Stimulated activated CD8-positive, alpha-beta memory T cell treated with anti-CD3 and anti-CD28 coated beads, Interleukin-7, amount 100 ng/mL, for 24 hours (primary cell): ENCODE measurements around the gene CDH23.

ENCODE experiments used
- DNase-seq: peaks from one replicate; pipeline ENCODE4 v3.0.0-alpha.2; 2020; ENCODE audit warnings: low read depth

CDH23 gene

DNA sequence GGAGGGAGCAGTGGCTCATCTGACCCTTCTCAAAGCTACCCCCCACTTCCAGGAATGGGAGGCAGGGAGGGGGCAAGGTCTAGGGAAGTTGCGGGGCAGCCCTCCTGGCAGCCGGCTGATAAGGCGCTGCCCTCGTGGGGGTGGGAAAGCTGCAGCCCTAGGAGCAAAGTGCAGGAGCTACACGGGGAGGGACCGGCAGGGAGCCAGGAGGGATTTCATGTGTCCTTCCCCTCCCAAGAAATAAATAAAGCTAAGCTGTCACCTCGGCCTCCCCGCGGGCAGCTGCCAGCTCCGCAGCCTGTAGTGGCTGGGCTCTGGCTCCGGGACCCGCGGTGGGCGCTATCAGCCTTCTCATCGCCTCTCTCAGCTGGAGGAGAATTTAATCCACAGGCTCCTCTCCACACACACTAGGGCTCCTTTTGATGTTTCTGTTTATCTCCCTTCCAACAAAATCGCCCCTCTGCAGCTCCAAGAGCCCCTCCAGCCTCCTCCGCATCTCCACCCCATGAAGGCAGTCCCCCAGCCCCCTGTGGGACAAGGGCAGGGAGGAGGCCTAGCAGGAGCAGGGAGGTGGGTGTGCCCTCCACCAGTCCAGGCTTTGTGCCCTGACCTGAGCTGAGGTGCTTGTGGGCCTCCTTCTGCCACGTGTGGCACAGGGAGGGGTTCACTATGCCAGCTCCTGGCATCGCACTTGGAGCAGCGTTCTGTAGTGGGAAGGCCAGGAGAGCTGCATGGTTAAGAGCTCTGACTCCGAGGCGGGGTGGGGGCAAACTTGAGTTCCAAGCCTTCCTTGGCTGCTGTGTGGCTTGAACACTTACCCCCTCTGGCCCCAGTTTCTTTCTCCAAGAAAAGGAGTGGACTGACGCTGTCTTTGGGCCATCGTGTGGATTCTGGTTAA, 242.4 kb downstream of the CDH23 start:
- DNase-seq, result no peak

DNA sequence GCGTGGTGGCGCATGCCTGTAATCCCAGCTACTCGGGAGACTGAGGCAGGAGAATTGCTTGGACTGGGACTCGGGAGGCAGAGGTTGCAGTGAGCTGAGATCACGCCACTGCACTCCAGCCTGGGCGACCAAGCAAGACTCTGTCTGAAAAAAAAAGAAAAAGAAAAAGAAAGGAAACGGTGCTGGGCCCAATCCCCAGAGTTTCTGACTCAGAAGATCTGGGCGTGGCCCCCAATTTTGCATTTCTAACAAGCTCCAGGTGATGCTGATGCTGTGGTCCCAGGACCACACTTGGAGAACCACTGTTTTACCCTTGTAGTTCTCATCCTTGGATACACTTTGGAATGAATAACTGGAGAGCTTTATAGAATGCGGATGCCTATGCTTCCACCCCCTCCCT, 243.9 kb downstream of the CDH23 start:
- no peak for DNase-seq

DNA sequence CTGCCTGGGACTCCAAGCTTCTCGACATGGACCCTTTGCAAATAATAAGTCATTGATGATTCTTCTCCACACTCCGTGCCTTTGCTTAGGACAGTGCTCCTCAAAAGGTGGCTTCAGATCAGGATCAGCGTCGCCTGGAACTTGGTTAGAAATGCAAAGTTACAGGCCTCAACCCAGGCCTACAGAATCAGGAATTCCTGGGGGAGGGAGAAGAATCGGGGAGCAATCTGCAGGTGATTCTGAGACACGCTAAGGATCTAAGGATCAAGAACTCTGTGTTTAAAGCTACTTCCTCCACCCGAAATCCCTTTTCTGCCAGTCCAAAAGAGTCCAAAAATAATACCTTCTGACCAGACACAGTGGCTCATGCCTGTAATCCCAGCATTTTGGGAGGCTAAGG, 244.7 kb downstream of the CDH23 start:
- DNase-seq, result no peak

DNA sequence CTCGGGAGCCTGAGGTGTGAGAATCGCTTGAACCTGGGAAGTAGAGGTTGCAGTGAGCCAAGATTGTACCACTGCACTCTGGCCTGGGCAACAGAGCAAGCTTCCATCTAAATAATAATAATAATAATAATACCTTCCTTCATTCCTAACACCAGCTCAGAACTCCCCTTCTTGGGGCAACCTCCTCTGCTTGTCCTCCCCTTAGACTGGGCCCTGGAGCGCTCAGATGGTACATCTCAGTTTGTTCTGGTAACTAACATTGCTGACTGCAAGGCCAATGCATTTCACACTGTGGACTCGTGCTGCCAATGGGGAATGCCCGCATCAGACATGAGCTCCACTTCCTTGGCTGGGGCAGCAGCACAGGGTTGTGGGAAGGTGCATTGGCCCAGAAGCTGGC, 245.3 kb downstream of the CDH23 start:
- DNase-seq, result no peak

DNA sequence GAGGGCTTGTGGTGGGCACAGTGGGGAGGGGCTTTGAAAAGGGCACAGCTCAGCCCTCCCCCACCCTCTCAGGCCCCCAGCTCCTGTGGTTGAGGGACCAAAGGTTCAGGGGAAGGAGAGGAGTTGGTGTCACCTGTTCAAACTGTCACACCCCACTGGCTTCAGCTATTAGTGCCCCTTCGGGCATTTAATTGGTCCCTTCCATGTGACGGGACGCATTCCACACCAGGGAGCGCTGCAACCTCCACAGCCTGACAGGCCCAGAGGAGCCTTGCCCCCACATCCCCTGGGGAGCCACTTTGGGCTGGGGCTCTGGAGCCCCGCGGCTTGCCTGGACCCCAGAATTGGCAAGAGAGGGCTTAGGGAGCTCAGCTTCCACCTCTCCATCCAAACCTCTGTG, 247.2 kb downstream of the CDH23 start:
- DNase-seq, result no peak

DNA sequence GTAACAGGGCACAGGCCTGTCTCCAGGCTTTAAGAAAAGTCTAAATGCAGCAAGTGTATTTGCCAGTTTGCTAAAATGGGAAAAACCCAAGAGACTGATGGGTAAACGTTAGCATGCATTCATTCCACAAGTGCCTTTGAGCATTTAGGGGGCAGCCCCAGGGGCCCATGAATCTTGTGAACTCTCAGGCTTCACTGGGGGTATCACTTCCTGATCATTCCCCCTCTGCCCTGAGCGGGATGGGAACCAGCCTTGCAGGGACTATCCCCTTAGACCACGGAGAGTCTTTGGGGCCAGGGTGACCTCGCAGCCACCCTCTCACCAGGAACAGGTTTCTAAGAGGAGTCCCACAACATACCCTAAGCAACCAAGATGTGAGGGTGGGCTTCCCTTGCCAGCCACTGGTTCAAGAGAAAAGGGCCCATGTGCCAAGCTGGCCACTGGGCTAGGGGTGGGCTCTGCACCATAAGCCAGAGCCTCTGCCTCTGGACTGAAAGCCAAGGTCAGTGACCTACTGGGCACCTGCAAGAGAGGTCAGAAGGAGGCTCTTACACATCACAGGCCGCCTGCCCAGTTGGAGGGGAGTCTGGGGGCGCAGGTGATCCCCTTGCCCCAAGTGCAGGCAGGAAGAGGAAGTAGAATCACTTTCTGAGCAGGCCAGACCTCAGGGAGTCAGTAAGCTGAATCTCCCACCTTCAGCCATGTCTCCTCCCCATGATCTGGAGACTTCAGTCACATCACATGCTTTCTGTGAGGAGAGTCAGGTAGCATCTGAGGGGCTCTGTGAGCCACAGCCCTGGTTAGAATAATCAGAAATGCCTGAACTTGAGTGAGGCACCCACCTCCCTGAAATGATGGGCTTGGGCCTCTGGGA, 247.8 kb downstream of the CDH23 start:
- no peak for DNase-seq

DNA sequence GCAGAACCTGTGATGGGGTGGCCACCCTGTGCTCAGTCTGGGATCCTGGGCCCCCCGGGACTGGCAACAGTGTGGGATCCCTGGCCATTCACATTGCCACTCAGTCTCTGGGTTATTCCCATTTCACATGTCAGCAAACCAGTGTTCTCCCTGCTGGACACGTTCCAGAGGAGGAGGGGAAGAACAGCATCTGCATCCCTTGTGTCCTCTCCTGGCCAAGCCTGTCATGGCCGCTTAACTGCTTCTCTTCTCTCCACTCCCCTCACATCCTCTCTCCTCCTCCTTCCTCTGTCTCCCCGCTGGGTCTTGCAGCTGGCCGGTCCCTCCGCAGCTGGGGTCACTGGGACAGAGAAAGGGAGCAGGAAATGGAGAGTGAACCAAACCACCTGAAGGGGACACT, 248.5 kb downstream of the CDH23 start:
- DNase-seq, result no peak

DNA sequence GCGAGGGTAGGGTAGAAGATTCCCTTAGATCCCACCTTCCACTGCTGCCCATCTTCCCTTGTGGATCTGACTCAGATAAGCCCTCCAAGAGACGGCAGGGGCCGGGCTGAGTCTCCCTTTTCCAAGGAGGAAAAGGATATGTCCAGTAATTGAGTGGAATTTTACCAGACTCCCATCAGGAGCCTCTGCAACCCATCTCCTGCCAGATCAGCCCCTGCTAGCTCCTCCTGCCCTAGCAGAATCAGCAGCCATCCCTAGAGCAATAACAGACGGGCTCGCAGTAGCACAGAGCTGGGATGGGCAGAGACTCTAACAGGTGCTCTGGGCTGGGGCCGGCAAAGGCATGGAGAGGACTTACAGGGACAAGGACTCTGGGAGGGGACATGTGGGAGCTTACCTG, 249.3 kb downstream of the CDH23 start:
- DNase-seq, result no peak

DNA sequence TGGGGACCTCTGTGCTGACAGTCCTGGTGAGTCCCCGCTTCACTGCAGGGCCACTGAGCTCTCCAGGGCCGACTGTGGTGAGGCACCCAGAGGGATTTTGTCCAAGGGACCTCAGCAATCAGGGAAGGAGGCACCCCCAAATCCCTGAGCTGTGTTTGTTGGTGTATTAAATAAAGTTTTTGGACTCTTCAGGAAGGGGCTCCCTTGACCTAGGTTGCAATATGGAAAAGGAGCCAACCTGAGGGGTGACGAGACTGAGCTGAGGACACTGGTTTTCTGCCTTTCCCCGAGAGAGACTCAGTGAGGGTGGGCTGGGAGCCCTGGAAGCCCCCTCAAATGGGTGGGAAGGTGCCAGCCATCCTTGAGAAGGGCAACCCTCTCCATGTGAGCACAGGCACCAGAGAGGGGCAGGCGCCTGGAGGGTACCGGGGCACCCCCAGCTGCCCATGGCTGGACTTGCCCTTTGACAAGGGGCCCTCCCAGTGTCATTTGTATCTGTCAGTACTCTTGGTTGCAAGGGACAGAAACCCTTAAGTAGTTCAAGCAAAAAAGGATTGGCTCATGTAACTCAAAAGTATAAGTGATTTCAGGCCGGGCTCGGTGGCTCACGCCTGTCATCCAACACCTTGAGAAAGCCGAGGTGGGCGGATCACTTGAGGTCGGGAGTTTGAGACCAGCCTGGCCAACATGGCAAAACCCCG, 250.0 kb downstream of the CDH23 start:
- DNase-seq, result no peak

DNA sequence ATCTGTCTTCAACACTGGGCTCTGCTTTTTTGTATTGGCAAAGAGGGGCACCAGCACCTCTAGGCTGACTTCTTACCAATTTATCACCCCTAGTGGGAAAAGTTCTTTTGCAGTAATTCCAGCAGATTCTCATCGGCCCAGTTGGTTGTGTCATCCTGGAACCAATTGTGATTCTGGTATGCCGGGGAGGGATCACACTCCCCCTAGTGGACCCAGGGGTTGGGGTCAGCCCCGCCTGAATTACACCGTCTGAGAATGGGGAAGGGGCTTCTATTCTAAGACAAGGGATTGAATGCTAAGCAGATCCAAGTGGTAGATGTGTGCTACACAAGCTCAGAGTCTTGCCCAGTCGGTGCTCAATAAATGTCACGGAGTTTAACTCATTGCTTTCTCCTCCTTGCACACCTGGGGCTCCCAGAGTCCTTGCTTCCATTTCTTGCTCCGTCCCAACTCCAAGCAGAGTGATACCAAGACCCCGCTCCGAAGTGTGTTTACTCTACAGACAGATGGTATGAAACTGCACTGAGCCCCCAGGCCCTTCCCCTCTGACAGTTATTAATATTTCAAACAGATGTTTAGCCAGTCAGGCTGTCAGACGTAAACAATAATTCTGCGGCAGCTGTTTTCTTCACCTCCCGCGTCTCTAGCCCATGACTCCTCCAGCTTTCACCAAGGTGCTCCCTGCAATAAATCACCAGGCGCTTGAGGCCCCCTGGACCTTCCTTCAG, 251.0 kb downstream of the CDH23 start:
- DNase-seq, result no peak

DNA sequence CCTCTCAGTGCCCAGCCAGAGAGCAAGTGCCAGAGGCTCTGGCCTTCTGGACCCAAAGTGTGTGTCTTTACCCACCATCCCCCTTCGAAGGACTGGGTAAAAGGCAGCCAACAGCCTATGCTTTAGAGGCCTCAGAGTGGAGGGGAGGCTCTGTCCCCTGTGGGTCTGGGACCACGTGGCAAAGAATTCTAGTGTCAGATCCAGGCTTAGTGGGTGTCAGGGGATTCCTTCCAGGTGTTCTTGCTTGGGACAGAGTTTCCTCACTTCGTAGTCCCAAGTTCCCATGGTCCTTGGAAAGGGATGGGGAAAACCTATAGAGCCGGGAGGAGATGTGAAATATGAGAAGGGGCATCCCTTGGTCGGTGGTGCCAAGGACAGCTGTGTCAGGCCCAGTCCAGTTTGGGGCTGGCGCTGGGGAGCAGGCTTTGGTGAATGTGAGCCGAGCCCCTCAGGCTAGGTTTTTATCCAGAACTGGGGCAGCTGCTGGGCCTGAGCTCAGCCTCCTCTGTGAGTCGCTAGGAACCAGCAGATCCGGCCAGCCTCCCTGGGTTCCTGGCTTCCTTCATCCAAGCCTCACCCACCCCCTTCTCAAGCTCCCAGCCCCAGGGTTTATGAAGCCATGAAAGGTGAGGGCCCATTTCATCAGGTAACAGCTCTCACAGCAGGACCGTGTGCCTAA, 251.7 kb downstream of the CDH23 start:
- DNase-seq, result no peak

DNA sequence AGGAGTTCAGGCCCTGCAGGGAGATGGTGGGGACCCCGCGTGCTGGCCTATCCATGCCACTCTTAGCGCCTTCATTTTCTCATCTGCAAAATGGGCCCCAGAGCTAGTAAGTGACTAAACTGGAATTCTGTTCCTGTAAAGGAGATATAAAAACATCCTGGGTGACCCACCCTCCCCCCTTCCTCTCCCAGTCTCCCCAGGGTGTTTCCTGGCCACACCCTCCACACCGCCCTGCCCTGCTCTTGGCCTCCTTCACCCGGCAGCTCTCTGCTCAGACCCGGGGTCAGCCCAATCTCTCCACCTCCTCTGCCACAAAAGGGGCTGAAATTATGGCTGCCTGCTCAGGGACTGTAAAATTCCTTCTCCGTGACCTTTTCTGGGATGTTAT, 252.2 kb downstream of the CDH23 start:
- DNase-seq, result no peak

DNA sequence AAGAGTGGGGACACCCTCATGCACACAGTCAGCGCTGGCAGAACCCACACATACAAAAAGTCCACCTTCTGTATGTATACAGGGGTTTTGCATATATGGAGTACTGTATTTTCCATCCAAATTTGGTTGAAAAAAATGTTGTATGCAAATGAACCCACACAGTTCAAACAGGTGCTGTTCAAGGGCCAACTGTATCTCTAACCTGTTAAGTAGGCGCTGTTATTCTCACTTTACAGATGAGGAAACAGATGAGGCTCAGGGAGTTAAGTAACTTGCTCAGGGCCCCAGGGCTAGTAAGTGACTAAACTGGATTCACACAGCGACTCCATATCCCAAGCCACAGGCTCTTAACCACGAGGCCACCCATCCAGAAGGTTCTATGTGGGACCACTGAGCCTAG, 252.9 kb downstream of the CDH23 start:
- DNase-seq, result no peak

DNA sequence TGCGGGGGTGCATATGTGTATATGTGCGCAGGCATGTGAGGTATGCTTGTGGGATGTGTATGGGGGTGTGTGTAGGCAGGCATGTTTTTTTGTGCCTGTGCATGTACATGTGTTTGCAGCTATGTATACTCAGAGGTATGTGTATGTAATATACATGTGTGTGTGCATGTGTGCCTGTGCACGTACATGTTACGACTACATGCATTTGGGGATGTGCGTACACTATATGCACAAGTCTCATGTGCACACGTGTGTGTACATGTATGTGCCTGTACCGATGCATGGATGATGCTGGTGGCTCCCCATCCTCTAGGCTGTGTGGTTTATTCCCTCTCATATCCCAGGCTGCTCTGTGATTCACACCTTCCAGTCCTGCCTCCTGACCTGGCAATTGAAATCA, 253.7 kb downstream of the CDH23 start:
- no peak for DNase-seq

DNA sequence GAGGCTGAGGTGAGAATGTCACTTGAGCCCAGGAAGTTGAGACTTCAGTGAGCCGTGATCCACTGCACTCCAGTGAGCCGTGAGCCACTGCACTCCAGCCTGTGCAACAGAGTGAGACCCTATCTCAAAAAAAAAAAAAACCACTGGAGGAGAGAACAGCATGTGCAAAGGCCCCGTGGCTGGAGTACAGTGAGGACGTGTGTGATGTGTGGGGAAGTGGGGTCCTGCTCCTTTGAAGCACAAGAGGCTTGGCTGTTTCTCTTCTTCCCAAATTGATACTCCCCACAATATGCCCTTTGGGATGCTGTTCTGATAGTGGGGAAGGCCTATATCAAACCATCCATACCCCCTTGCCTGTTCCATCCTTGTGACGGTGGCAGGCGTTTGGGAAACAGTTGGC, 254.7 kb downstream of the CDH23 start:
- DNase-seq, result no peak

DNA sequence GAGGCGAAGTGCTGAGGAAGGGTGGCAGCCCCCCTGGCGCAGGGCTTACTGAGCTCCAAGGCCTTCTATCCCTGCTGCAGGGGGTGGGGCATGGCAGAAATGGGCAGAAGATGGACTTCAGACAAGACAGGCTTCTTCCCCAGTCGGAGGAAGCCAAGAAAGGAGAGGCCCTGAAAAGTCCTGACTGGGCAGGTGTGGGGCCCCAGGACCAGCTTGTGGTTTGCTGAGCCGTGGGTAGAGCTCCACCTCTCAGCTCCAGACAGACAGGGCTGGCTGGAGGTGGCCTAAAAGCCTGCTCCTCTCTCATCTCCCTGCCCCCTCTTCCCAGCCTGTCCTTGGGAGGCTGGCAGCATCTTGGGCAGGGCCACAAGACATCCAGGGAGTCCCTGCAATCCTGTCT, 255.2 kb downstream of the CDH23 start:
- DNase-seq, result no peak

DNA sequence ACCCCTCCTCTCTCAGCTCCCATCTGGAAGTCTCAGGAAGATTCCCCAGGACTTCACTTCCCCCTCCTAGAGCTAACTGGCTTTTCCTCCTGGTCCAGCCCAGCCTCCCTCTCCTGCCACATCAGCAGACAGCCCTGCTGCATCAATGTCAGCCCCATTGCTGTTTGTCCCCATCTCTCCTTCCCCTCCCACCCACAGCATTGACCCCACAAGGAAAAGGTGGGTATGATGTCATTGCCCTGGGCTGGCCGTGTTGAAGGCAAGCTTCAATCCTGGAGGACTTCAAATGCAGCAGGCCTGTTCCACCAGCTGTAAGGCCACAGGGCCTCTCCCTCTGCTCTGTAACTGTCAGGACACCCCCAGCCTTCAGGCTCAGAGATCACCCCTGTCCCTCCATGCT, 256.3 kb downstream of the CDH23 start:
- no peak for DNase-seq

DNA sequence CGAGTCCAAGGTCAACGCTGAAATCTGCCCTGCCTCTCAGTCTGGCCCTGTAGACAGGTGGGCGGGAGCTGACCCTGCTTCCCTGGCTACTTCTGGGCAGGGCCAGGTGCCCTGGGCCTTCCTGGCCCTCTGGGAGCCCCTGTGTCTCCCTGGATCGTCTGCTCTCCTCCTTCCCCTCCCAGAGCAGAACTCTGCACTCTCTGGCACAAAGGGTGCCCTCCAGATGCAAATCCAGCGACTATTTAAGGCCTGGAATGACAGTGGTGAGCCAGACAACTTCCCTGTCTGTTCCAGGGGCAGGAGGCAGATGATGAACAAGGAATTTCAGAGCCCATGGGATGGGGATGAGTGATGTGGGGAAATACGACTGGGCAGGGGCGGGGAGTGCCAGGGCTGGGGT, 259.5 kb downstream of the CDH23 start:
- DNase-seq, result no peak

DNA sequence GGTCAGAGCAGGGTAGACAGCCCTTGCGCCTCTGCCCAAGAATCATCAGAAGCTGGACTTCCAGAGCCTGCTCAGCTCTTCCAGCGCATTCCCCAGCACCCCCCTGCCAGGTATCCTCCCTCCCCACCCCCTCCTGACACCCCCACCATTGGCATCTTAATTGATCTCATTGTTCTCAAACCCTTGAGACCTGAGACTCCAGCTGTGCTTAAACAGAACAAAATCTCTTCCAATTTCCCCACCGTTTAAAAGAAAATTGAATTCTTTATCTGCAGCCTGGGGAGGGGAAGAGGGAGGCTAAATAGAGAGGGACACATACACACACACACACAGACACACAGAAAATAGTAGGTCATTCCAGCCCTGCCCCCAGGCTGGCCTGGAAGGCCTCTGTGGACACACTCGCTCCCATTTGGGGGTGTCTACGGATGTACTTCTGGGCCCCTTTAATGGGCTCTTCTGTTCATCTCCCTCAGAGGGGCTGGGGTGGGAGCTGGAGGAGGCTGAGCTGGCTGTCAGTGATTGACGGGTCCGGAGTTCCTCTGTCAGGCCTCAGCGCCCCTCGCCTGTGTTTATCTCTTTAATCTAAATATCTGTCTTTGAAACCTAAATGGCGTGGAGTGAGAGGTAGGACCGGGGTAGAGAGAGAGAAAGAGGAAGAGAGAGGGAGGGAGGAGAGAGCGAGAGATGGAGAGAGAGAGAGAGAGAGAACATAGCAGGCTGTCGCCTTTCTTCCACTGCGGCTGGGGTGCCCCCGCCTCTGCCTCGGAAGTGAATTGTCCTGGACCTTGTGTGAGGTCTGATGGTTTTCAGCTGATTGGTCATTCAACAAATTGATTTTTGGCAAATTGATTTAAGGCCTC, 261.1 kb downstream of the CDH23 start:
- DNase-seq, result no peak

DNA sequence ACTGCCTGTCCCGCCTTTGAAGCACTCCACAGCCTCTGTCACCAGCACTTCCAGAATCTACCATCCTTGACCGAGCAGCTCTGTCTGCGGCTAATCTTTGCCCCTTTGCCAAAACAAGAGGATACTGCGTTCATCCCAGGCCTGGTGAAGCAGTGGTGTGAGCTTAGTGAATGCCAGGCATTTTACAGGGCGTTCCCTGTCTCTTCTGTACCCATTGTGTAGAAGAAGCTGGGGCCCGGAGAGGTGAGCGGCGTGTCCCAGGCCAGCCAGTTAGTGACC, 261.7 kb downstream of the CDH23 start:
- no peak for DNase-seq
